VCaP (cell line): Measurements from ENCODE around the gene EPHA3.

Experiments used
- H3K27ac ChIP-seq: fragments of 450-650 bp; 2 replicates; pipeline ENCODE4 v1.5.1; 2017
- TF ChIP-seq, protein P1 (sequence below): fragments of 450-650 bp; conservative IDR thresholded peaks from 2 replicates; pipeline ENCODE4 v1.5.1; 2017; ENCODE audit warnings: mild to moderate bottlenecking, moderate library complexity

EPHA3 gene

DNA sequence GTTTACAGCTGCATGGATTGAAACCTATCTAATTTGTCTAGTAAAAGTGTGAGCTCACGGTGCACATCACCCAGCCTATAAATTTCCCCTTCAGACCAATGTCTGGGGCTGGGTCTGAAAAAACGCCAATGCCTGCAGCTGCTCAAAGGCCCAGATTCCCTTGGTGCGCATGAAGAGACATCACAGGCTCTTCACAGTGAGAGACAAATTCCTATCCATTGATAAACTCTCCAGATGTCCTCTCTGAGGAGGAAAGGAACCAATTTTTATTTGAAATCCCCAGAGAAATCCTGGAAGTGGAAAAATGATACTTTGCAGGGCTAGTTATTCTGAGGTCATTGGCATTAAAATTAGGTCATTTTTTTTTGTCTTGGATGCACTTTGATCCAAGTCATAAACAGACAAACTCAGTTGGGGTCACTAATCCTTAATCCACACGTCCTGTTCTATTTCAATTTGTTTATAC, 360.5 kb downstream of the EPHA3 start:
- TF ChIP-seq, protein P1, sequence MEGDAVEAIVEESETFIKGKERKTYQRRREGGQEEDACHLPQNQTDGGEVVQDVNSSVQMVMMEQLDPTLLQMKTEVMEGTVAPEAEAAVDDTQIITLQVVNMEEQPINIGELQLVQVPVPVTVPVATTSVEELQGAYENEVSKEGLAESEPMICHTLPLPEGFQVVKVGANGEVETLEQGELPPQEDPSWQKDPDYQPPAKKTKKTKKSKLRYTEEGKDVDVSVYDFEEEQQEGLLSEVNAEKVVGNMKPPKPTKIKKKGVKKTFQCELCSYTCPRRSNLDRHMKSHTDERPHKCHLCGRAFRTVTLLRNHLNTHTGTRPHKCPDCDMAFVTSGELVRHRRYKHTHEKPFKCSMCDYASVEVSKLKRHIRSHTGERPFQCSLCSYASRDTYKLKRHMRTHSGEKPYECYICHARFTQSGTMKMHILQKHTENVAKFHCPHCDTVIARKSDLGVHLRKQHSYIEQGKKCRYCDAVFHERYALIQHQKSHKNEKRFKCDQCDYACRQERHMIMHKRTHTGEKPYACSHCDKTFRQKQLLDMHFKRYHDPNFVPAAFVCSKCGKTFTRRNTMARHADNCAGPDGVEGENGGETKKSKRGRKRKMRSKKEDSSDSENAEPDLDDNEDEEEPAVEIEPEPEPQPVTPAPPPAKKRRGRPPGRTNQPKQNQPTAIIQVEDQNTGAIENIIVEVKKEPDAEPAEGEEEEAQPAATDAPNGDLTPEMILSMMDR = no peak
- no peak overlapping the region for H3K27ac ChIP-seq

- TF ChIP-seq, protein P1 = no peak
- H3K27ac ChIP-seq = no peak overlapping the region
These were observed 364.7 kb downstream of the EPHA3 start for GRCh38 chr3:89472101-89472500.

- TF ChIP-seq, protein P1 = no peak
- no peak overlapping the region for H3K27ac ChIP-seq
These were observed 367.1 kb downstream of the EPHA3 start for GRCh38 chr3:89474333-89475130.

DNA sequence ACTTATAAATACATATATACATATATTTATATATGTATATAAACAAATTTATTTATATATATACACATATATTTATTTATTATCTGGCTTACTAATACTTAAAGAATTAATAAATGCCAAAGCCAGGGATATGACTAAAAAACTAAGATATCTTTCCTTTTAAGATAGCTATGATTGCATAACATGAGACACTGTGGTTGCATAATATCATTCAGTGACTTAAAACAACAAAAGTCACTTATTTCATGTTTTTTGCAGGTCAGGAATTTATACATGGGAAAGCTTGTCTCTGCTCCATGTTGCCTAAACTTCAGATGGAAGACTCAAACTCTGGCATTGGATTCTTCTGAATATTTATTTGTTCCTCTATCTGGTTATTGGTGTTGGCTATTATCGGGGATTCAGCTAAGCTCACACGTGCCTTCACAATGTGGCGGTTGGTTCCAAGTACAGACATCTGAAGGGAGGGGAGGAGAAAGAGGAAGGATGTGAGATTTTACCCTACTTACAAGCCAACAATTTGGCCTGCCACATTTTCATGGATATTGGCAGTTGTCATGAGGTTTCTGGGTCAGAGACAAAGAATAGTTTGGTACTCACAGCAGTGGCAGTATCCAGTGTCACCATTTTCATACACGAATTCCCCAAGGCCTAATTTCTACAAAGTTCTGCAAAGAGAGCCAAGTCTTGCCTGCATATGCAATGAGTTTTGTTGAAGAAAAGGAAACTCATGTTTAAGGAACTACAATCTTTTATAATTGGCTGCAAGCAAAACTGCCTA, 381.6 kb downstream of the EPHA3 start:
- no peak overlapping the region for H3K27ac ChIP-seq
- TF ChIP-seq, protein P1 = no peak

- H3K27ac ChIP-seq = no peak overlapping the region
- TF ChIP-seq, protein P1 = no peak
These were observed 382.7 kb downstream of the EPHA3 start for GRCh38 chr3:89490129-89490528.

- TF ChIP-seq, protein P1 = no peak
- H3K27ac ChIP-seq = no peak overlapping the region
These were observed 387.3 kb downstream of the EPHA3 start for GRCh38 chr3:89494734-89495133.

DNA sequence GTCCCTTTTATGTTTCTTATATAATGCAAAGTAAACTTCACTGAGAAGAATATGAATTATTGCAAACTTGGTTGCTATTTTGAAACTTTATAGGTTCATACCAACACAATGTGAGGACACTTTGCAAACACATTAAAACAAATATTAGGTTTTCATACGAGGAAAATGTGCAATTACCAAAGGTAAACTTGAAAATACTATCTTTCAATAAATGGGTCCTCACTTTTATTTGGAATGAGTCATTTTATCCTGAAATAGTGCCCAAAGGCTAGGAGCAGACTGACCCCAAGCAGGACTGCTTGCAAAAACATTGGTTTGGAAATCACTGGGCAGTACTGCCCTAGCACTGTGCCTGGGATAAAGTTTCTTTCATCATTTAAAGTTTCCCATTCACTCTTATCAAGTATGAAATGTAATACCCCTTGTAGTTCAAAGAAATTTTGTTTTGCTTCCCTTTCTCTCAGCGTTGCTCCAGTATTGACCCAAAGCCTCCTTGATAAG, 396.5 kb downstream of the EPHA3 start:
- no peak overlapping the region for H3K27ac ChIP-seq
- TF ChIP-seq, protein P1 = no peak
